ENCODE data around the gene DGKQ. TPM values are rescaled to one million over a fixed set of nuclear protein-coding genes. Genes with fewer than 3 reads are reported as not detected.

Gene DGKQ
- polyA plus RNA-seq, 1 of the 3 experiments (the other 2 are of a cell fraction): 10.9 TPM

- 86% methylated on average over 13 of the region's 36 CpGs for WGBS (ENCODE audit: low lambda C conversion rate)
- CTCF ChIA-PET: no interaction called here
- Histone ChIP-seq H4K20me1 (ENCODE audit: insufficient read depth) (peaks cover 27% of the 10 kb centered on the region; the same call in 1 of the 2 replicates), H3K9ac (no peak overlapping the region), H3K4me3 (ENCODE audit: low read depth in 2 of 2, low read length in 1 of 2) (no peak overlapping the region), H3K9me3 (no peaks in the 10 kb centered on the region), H3F3A (replicated peaks; ENCODE audit: insufficient read depth) (peaks cover 11% of the 10 kb centered on the region), H3K27me3 (ENCODE audit: insufficient read depth) (peaks cover 11% of the 10 kb centered on the region), H3K4me2 (no peak overlapping the region), H3K4me1 (ENCODE audit: control insufficient read depth in 1 of 2, insufficient read depth in 2 of 2, low read depth in 1 of 2, low read length in 1 of 2) (peaks cover 0 to 10% of the 10 kb centered on the region in 2 experiments; a peak in 1 of 4 replicates), H2AFZ (ENCODE audit: low read depth) (no peak overlapping the region), H3K36me3 (replicated peaks in 1 of 2; ENCODE audit: control insufficient read depth in 1 of 2, insufficient read depth in 2 of 2, low read length in 1 of 2) (no peaks in the 10 kb centered on the region), H3K27ac (ENCODE audit: low read depth in 2 of 2, low read length in 1 of 2) (no peak overlapping the region), H3K79me2 (ENCODE audit: insufficient read depth) (no peaks in the 10 kb centered on the region), H3K9me2 (no peaks in the 10 kb centered on the region)
- TF ChIP-seq ELF1 (IDR thresholded peaks at IDR 0.05): no peak
- TF ChIP-seq CTCF (IDR thresholded peaks at IDR 0.05): no peak
- TF ChIP-seq GATA2 (CRISPR knock-in tag; IDR thresholded peaks at IDR 0.05): no peak
- TF ChIP-seq REST (IDR thresholded peaks at IDR 0.05; ENCODE audit: low read depth, low read length): no peak
- TF ChIP-seq EZH2phosphoT487 (IDR thresholded peaks at IDR 0.05; ENCODE audit: borderline replicate concordance, low read depth): no peak
- TF ChIP-seq YY1 (IDR thresholded peaks at IDR 0.05; ENCODE audit: low read depth): no peak
- no peak for TF ChIP-seq USF1 (IDR thresholded peaks at IDR 0.05; ENCODE audit: borderline replicate concordance, low read depth)
- TF ChIP-seq RAD21 (IDR thresholded peaks at IDR 0.05; ENCODE audit: low read length): no peak
- no peak for TF ChIP-seq RFX5 (IDR thresholded peaks at IDR 0.05; ENCODE audit: low read length)
- TF ChIP-seq TEAD4 (IDR thresholded peaks at IDR 0.05; ENCODE audit: borderline replicate concordance, insufficient read depth): no peak
- no peak for TF ChIP-seq PBX3 (IDR thresholded peaks at IDR 0.05)
- TF ChIP-seq FOXJ3 (CRISPR knock-in tag; IDR thresholded peaks at IDR 0.05): no peak
- TF ChIP-seq MAX (IDR thresholded peaks at IDR 0.05; ENCODE audit: low read depth): no peak
- no peak for TF ChIP-seq ZBTB33 (IDR thresholded peaks at IDR 0.05; ENCODE audit: borderline replicate concordance, low read depth)
- TF ChIP-seq FOSL2 (IDR thresholded peaks at IDR 0.05; ENCODE audit: borderline replicate concordance, low read depth): no peak
- TF ChIP-seq RCOR1 (IDR thresholded peaks at IDR 0.05; ENCODE audit: low read length): no peak
- no peak for TF ChIP-seq IRF3 (IDR thresholded peaks at IDR 0.05; ENCODE audit: low read depth, low read length)
- TF ChIP-seq TCF12 (IDR thresholded peaks at IDR 0.05): no peak
- TF ChIP-seq SMC3 (IDR thresholded peaks at IDR 0.05; ENCODE audit: low read depth, low read length): no peak
- POLR2A ChIA-PET: no interaction called here
- DNase-seq: no peak
Observed at GRCh38 chr4:1014291-1015167, 41.2 kb upstream of the DGKQ start.
